B cell (primary cell): ENCODE data around the gene MGMT. TPM values are rescaled to one million over a fixed set of nuclear protein-coding genes. Genes with fewer than 3 reads are reported as not detected.
A peak's percentile ranks its signal among the peaks of the same experiment; 100 is the strongest.

Source experiments
- ATAC-seq: fragments of 200-7000 bp; cut with Tn5 transposase; one replicate; pipeline ENCODE4 v1.10.0; 2021; ENCODE audit warnings: low read depth, mild to moderate bottlenecking, moderate number of reproducible peaks, moderate library complexity
- CTCF ChIA-PET: fragments of 350-600 bp; sonication (Branson Sonifier 250); formaldehyde crosslinking; loops from one replicate; lab custom pipeline; 2021; ENCODE audit warnings: antibody characterized with exemption, inconsistent platforms; lab: Charles Lee
- POLR2A ChIA-PET: fragments of 350-600 bp; sonication (Branson Sonifier 250); formaldehyde crosslinking; loops from one replicate; lab custom pipeline; 2021; ENCODE audit warnings: antibody characterized with exemption; lab: Charles Lee
- DNase-seq: peaks from one replicate; pipeline ENCODE4 v3.0.0; 2013
- H2AFZ ChIP-seq: 2 replicates; pipeline ENCODE4 v1.6.1; 2012; ENCODE audit warnings: mild to moderate bottlenecking, low read depth, low read length; ENCODE audit not compliant: insufficient read depth, poor library complexity, severe bottlenecking
- H3K27ac ChIP-seq, 2 donors: 1 replicate in 1 of 2; 2 replicates in 1 of 2; pipeline ENCODE4 v1.5.1; 2012 to 2013; ENCODE audit warnings: low read length in 2 of 2, mild to moderate bottlenecking in 2 of 2, moderate library complexity in 1 of 2
- H3K27me3 ChIP-seq, 4 experiments: fragments of 200-600 bp in 1 of 4; sonication (generic) in 1 of 4; replicated peaks in 1 of 4; 1 replicate in 2 of 4; 2 replicates in 2 of 4; pipeline versions ENCODE4 v1.6.1 to v1.7.0; 2013 to 2016; ENCODE audit warnings: low read length in 3 of 4, mild to moderate bottlenecking in 2 of 4, mixed read lengths in 1 of 4, moderate library complexity in 1 of 4; ENCODE audit not compliant: insufficient read depth in 4 of 4, control insufficient read depth in 3 of 4; ENCODE audit errors: control extremely low read depth in 1 of 4
- H3K36me3 ChIP-seq, 2 experiments: replicated peaks in 1 of 2; 1 replicate in 1 of 2; 2 replicates in 1 of 2; pipeline versions ENCODE4 v1.6.1 to v1.7.1; 2013; ENCODE audit warnings: low read length in 1 of 2; ENCODE audit not compliant: insufficient read depth in 2 of 2, control insufficient read depth in 1 of 2; ENCODE audit errors: control extremely low read depth in 1 of 2, extremely low read depth in 1 of 2
- H3K4me1 ChIP-seq, 2 donors: fragments of 200-600 bp in 1 of 2; sonication (generic) in 1 of 2; 1 replicate in 1 of 2; 2 replicates in 1 of 2; pipeline versions ENCODE4 v1.5.1 to v1.6.1; 2013 to 2017; ENCODE audit warnings: low read length in 2 of 2; ENCODE audit not compliant: control insufficient read depth in 2 of 2, insufficient read depth in 2 of 2
- H3K4me2 ChIP-seq: replicated peaks from 2 replicates; pipeline ENCODE3; 2012; ENCODE audit warnings: mild to moderate bottlenecking, low read depth, low read length; ENCODE audit not compliant: poor library complexity, severe bottlenecking
- H3K4me3 ChIP-seq, 5 experiments: fragments of 200-600 bp in 1 of 5; sonication (generic) in 1 of 5; 1 replicate in 3 of 5; 2 replicates in 2 of 5; pipeline versions ENCODE4 v1.5.1 to v1.7.0; 2011 to 2016; ENCODE audit warnings: low read length in 4 of 5, mild to moderate bottlenecking in 4 of 5, low read depth in 2 of 5, control low read depth in 1 of 5, moderate library complexity in 1 of 5; ENCODE audit not compliant: insufficient read depth in 1 of 5; ENCODE audit errors: control extremely low read depth in 1 of 5, extremely low read depth in 1 of 5
- H3K79me2 ChIP-seq: fragments of 200-600 bp; sonication (generic); one replicate; pipeline ENCODE4 v1.6.0; 2016; ENCODE audit warnings: low read length; ENCODE audit not compliant: control insufficient read depth, insufficient read depth
- H3K9ac ChIP-seq: fragments of 200-600 bp; sonication (generic); 2 replicates; pipeline ENCODE4 v1.6.1; 2017; ENCODE audit warnings: mild to moderate bottlenecking, low read length, moderate library complexity
- H3K9me3 ChIP-seq, 3 donors: one replicate each; pipeline versions ENCODE4 v1.6.1 to v1.7.1; 2013; ENCODE audit warnings: low read length in 2 of 3; ENCODE audit not compliant: control insufficient read depth in 2 of 3, insufficient read depth in 1 of 3; ENCODE audit errors: control extremely low read depth in 1 of 3
- H4K20me1 ChIP-seq: 2 replicates; pipeline ENCODE4 v1.6.0; 2012; ENCODE audit warnings: mild to moderate bottlenecking, low read length; ENCODE audit not compliant: insufficient read depth, control insufficient read depth, poor library complexity, severe bottlenecking
- H3K27ac Mint-ChIP-seq: one replicate; pipeline ENCODE4 v1.8.0; 2021; ENCODE audit warnings: mixed read lengths
- H3K27me3 Mint-ChIP-seq: one replicate; pipeline ENCODE4 v1.8.0; 2021; ENCODE audit warnings: mixed read lengths
- H3K4me1 Mint-ChIP-seq: one replicate; pipeline ENCODE4 v1.8.0; 2021; ENCODE audit warnings: mixed read lengths
- H3K4me3 Mint-ChIP-seq: one replicate; pipeline ENCODE4 v1.8.0; 2021; ENCODE audit warnings: mixed read lengths
- H3K9me3 Mint-ChIP-seq: one replicate; pipeline ENCODE4 v1.8.0; 2022; ENCODE audit warnings: mixed read lengths; ENCODE audit not compliant: insufficient read depth
- EZH2 ChIP-seq: IDR thresholded peaks from 2 replicates; pipeline ENCODE4 v1.6.1; 2012; ENCODE audit warnings: borderline replicate concordance, low read depth, mild to moderate bottlenecking, moderate library complexity, low read length; ENCODE audit not compliant: insufficient read depth, poor library complexity, severe bottlenecking
- WGBS: methylation state at CpG from one replicate; pipeline ENCODE4 v1.1.5; 2013; ENCODE audit warnings: missing lambda C conversion rate; ENCODE audit not compliant: insufficient coverage; 5-methylcytosine and 5-hydroxymethylcytosine counted together
- intact Hi-C: fragments of 100-400 bp; cut with micrococcal nuclease; formaldehyde crosslinking; loops from one replicate; pipeline ENCODE4 v1.10.0; 2022
- polyA plus RNA-seq: library from polyadenylated mRNA; depleted of rRNA; stranded (reverse); fragments of >200 nt; gene quantifications from 2 replicates; pipeline ENCODE4 v1.2.3, GENCODE V29; 2012
- total RNA-seq, 2 donors: library from RNA; stranded (reverse); fragments of 120-200 nt in 1 of 2; gene quantifications; 1 replicate in 1 of 2; 2 replicates in 1 of 2; pipeline versions ENCODE4 v1.2.3 to v1.2.4, GENCODE V29; 2013 to 2022
- TF ChIP-seq, protein P1 (sequence below): fragments of 200-600 bp; IDR thresholded peaks from one replicate; pipeline ENCODE4 v1.8.0; 2022; ENCODE audit warnings: antibody characterized with exemption, mild to moderate bottlenecking

Gene MGMT
- total and polyA plus RNA-seq, 2 donors (not counting 1 experiment from before 2014, with no cell fraction given) = 16.6 to 87.7 TPM

DNA sequence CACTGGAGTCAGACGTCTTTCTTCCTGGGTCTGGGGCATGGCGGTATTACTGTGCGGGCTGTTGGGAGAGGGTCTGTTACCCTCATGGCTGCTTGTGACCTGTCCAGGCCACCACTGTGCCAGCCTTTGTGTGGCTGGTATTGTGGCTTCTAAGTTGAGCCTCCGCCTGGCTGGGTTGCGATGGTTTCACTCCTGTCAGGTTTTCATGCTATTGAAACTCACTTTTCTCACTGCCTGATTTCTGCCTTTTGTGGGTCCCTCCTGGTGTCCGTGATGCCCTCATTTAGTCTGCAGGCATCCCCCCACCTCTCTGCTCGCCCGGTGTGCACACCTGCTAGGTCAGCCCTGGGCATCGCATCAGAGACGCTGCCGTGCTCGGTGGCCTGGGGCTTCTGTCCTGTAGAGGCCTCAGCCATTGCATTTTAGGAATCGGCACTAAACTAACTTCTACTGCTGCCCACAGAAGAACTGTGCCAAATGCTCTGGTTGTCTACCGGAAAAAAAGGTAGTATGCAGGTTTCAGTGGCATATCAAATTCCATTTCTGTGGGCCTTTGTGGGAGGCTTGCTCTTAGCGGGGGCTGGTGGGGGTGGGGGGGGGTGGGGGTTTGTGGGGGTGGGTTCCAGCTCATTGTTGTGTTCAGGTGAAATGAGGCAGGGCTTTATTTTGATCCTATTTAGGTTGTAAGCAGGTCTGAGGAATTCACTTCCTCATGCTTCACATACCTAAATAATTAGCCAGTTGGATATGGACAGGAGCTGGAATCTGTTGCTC lies 64.3 kb downstream of the MGMT start:
- ATAC-seq (no peak), DNase-seq (no peak)
- Mint-ChIP-seq H3K27me3 (no peaks in the 10 kb centered on the region), H3K27ac (no peak overlapping the region), H3K4me1 (peaks cover 26% of the 10 kb centered on the region), H3K4me3 (no peak overlapping the region), H3K9me3 (no peaks in the 10 kb centered on the region)
- Histone ChIP-seq H2AFZ (no peak overlapping the region), H3K36me3 (peaks cover 0 to 5% of the 10 kb centered on the region in 2 experiments), H3K79me2 (peaks cover 38% of the 10 kb centered on the region), H3K27me3 (no peaks in the 10 kb centered on the region), H3K9me3 (peaks cover 0 to 17% (median 0%) of the 10 kb centered on the region in 3 donors), H3K27ac (no peak overlapping the region), H3K4me3 (no peak overlapping the region), H3K9ac (no peak overlapping the region), H3K4me1 (peaks cover 12 to 17% of the 10 kb centered on the region in 2 donors), H3K4me2 (no peak overlapping the region), H4K20me1 (peaks cover 33% of the 10 kb centered on the region)
- ChIA-PET POLR2A (no interaction called here), CTCF (no interaction called here)
- intact Hi-C loops = no loop called here
- over 99% methylated on average over 12 of the region's 15 CpGs for WGBS
- TF ChIP-seq, protein P1, sequence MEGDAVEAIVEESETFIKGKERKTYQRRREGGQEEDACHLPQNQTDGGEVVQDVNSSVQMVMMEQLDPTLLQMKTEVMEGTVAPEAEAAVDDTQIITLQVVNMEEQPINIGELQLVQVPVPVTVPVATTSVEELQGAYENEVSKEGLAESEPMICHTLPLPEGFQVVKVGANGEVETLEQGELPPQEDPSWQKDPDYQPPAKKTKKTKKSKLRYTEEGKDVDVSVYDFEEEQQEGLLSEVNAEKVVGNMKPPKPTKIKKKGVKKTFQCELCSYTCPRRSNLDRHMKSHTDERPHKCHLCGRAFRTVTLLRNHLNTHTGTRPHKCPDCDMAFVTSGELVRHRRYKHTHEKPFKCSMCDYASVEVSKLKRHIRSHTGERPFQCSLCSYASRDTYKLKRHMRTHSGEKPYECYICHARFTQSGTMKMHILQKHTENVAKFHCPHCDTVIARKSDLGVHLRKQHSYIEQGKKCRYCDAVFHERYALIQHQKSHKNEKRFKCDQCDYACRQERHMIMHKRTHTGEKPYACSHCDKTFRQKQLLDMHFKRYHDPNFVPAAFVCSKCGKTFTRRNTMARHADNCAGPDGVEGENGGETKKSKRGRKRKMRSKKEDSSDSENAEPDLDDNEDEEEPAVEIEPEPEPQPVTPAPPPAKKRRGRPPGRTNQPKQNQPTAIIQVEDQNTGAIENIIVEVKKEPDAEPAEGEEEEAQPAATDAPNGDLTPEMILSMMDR = no peak
- TF ChIP-seq EZH2 = no peak

DNA sequence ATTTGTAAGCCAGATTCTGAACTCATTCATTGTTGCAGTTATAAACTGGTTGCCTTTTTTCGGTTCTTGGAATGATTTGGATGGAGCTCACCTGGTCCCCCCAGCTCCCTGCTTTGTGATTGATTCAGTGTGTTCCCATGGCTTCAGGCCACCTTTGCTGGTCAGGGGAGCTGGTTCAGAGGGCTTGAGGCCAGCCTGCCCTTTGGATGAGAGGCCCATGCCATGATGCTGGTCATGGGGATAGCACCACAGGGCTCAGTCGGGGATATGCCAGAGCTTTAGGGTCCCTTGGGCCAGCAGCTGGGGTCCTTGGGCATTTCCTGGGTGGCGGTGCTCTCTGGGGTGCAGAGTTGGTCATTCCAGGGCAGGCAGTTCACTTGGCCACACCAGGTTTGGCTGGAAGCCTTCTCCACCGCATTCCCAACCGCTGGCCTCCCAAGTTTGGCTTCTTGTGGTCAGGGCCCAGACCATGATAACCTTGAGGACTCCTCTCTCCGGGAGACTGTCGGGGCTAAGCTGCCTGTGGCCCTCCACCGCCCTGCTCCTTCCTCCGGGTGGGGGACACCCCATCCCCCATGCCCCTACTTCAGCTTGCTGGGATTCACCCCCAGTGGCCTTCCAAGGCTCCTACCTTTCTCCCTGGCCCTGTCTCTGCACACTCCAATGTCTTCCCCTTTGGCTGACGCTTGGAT lies 65.1 kb downstream of the MGMT start:
- ATAC-seq = no peak
- Histone ChIP-seq H4K20me1 (peaks cover 33% of the 10 kb centered on the region), H3K4me1 (peaks cover 12 to 17% of the 10 kb centered on the region in 2 donors), H3K27me3 (no peaks in the 10 kb centered on the region), H3K27ac (no peak overlapping the region), H3K79me2 (peaks cover 31% of the 10 kb centered on the region), H3K36me3 (peaks cover 0 to 8% of the 10 kb centered on the region in 2 experiments), H3K4me2 (peak overlapping the region; percentile 58), H3K9ac (no peak overlapping the region), H2AFZ (no peak overlapping the region), H3K9me3 (peaks cover 0 to 17% (median 0%) of the 10 kb centered on the region in 3 donors), H3K4me3 (no peak overlapping the region)
- Mint-ChIP-seq H3K4me3 (peak overlapping the region; percentile 66), H3K27me3 (no peaks in the 10 kb centered on the region), H3K27ac (no peak overlapping the region), H3K4me1 (peaks cover 26% of the 10 kb centered on the region), H3K9me3 (no peaks in the 10 kb centered on the region)
- DNase-seq = no peak
- POLR2A ChIA-PET = no interaction called here
- WGBS = 96% methylated on average over 9 of the region's 10 CpGs
- TF ChIP-seq EZH2 = no peak
- TF ChIP-seq, protein P1 = no peak
- CTCF ChIA-PET = no interaction called here
- intact Hi-C loops = no loop called here
